Stomach (tissue), 4 donors: ENCODE results near the gene NDUFA6.

ENCODE experiments used
- EP300 ChIP-seq: sonication (generic); formaldehyde crosslinking; IDR thresholded peaks from one replicate; pipeline ENCODE4 v1.6.1; 2017; ENCODE audit warnings: antibody characterized with exemption
- POLR2A ChIP-seq, 4 donors: fragments of 450-650 bp; IDR thresholded peaks; one replicate each; pipeline ENCODE4 v1.6.1; 2016; ENCODE audit warnings: antibody characterized with exemption in 4 of 4, control low read depth in 2 of 4, mild to moderate bottlenecking in 1 of 4, moderate library complexity in 1 of 4
- POLR2AphosphoS5 ChIP-seq, 3 donors: sonication (generic); formaldehyde crosslinking; IDR thresholded peaks; one replicate each; pipeline ENCODE4 v1.6.1; 2016; ENCODE audit warnings: antibody characterized with exemption in 3 of 3
- TF ChIP-seq, protein P1 (sequence below), 7 experiments: fragments of 450-650 bp in 4 of 7; fragments of 200-600 bp in 3 of 7; sonication (generic) in 3 of 7; IDR thresholded peaks; one replicate each; pipeline ENCODE4 v1.5.1; 2016 to 2019; ENCODE audit warnings: antibody characterized with exemption in 7 of 7, control low read depth in 2 of 7, mild to moderate bottlenecking in 1 of 7

DNA sequence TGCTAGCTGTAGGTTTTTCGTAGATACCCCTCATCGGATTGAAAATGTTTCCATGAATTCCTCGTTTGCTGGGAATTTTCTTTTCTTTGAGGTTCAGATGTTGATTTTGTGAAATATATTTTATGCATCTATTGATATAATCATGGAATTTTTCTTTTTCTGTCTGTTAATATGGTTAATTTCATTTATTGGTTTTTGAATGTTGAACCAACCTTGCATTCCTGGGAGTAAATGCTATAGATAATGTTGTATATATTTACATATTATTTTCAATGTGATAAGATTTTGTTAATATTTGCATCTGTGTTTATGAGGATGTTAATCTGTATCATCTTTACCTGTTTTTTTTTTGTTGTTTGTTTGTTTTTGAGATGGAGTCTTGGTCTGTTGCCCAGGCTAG lies 10.6 kb upstream of the NDUFA6 start:
- TF ChIP-seq, protein P1, sequence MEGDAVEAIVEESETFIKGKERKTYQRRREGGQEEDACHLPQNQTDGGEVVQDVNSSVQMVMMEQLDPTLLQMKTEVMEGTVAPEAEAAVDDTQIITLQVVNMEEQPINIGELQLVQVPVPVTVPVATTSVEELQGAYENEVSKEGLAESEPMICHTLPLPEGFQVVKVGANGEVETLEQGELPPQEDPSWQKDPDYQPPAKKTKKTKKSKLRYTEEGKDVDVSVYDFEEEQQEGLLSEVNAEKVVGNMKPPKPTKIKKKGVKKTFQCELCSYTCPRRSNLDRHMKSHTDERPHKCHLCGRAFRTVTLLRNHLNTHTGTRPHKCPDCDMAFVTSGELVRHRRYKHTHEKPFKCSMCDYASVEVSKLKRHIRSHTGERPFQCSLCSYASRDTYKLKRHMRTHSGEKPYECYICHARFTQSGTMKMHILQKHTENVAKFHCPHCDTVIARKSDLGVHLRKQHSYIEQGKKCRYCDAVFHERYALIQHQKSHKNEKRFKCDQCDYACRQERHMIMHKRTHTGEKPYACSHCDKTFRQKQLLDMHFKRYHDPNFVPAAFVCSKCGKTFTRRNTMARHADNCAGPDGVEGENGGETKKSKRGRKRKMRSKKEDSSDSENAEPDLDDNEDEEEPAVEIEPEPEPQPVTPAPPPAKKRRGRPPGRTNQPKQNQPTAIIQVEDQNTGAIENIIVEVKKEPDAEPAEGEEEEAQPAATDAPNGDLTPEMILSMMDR (IDR thresholded peaks at IDR 0.05) = no peak
- TF ChIP-seq POLR2AphosphoS5 (IDR thresholded peaks at IDR 0.05) (no peak), POLR2A (IDR thresholded peaks at IDR 0.05) (no peak), EP300 (no peak)
